ENCODE data around the gene EXOC8.
"Not testable (repeated sequence)": the region's sequence is repeated elsewhere in the genome, so short reads cannot be mapped to it uniquely, and the experiment has no call there.

The EXOC8 gene

DNA sequence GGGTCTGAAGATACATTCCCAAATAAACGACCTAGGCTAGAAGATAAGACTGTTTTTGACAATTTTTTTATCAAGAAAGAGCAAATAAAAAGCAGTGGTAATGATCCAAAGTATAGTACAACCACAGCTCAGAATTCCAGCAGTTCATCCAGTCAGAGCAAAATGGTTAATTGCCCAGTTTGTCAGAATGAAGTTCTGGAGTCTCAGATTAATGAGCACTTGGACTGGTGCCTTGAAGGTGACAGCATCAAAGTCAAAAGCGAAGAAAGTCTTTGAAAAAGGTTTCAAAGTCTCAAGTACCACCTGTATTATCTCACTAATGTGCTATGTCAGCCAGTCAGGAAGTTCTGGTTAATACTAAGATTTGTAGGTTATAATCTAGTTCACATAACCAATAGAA lies 15.4 kb upstream of the EXOC8 start:
- DNase-seq (ENCODE audit: low spot score): no peak

- DNase-seq (ENCODE audit: low spot score): no peak
These were observed 14.2 kb upstream of the EXOC8 start for GRCh38 chr1:231351816-231352215.

- not testable (repeated sequence) for DNase-seq (ENCODE audit: low spot score)
These were observed 11.2 kb upstream of the EXOC8 start for GRCh38 chr1:231348856-231349255.

DNA sequence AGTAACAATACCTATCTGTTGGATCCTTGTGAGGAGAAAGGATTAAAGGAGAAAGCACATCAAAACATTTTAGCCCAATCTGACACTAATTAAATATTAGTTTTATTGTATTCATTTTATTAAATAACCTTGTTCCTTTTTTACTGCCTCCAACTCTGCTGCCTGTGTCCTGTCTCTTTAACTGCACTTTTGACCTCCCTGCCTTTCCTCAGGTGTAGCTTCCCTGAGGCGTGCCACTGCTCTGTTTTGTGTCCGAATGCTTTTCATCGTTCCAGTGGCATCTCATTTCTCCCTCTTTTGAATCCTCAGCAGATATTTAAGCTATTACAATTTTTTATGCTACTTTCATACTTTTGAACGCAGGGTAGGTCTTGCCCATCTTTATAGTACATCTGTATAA lies 10.8 kb upstream of the EXOC8 start:
- no peak for DNase-seq (ENCODE audit: low spot score)

GRCh38 chr1:231347961-231348360 lies 10.3 kb upstream of the EXOC8 start:
- no peak for DNase-seq (ENCODE audit: low spot score)

- no peak for DNase-seq (ENCODE audit: low spot score)
These were observed 2.8 kb upstream of the EXOC8 start for GRCh38 chr1:231340328-231341013.

DNA sequence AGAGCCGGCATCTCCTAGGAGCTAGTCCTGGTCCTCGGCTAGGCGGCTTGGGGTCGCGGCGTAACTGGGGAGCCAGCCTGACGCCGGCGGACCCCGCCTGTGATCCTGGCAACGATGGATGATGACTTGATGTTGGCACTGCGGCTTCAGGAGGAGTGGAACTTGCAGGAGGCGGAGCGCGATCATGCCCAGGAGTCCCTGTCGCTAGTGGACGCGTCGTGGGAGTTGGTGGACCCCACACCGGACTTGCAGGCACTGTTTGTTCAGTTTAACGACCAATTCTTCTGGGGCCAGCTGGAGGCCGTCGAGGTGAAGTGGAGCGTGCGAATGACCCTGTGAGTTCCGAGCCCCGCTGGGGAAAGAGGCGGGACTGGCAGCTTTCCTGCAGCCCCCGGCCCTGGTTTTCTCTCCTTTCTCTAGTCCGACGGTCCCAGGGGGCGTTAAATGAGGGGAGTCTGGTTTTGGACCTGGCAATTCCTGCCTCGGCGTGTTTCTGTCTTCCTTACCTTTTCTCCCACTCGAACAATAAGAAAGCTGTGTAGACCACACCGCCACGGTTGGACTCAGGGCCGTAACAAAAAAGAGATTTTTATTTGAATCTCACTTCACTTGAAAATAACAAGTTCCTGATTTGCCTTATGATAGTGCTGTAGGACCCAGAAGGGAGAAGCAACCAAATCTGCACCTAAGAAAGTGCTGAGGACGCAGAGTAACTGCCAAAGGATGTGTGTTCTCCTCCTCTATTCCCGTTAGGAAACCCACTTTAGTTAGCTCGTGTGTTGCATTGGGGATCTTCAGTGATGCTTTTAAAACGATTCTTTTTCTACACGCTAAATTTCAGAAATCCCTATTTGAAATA lies 847 bp upstream of the EXOC8 start, which contains the start of gene SPRTN:
Gene SPRTN, plus strand, starts transcription at position 24 of the 859 bp plus-strand sequence. Its CDS starts 91 bp downstream, at position 115.
- no peak for DNase-seq (ENCODE audit: low spot score)

GRCh38 chr1:231337043-231337471 lies 595 bp downstream of the EXOC8 start:
- no peak for DNase-seq (ENCODE audit: low spot score)

DNA sequence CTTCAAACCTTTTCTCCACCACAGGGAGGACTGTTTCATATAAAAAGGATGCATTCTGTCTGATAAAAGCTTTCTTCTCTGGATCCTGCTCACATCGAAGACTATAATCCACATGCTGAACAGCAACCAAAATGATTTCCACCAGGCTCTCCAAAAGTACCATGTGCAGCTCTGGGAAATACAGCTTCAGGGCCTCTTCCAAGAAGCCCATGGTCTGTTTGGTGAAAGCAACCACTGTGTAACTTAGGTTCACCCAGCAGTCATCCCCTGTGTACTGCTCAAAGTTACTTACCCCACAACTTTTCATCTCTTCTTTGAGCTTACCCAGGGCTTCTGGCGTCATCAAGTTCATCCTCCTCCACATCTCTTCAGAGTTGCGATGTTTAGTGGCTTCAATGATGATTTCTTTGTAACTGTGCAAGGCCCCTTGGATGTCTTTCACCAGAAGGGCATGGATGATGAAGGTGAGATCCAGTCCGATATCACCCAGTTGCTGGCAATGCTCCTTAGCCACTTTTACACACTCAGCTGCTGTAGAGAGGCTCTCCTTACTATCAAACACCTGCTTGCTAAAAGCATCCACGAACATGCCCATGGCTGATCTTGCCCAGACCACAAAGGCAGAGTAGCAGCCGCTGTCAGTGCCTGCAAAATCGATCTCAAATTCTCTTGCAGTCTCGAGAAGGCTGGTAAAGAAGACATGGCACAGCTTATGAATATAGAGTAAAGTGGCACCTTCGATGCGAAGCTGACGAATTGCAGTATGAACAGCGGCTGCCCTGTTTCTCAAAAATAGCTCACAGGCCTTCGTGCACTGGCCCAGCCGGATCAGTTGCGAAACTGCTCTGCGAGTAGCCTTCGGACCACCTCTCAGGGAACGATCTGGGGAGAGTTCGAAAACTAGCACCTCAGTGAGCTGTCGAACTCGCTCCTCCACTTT lies 1.7 kb downstream of the EXOC8 start:
- no peak for DNase-seq (ENCODE audit: low spot score)

DNA sequence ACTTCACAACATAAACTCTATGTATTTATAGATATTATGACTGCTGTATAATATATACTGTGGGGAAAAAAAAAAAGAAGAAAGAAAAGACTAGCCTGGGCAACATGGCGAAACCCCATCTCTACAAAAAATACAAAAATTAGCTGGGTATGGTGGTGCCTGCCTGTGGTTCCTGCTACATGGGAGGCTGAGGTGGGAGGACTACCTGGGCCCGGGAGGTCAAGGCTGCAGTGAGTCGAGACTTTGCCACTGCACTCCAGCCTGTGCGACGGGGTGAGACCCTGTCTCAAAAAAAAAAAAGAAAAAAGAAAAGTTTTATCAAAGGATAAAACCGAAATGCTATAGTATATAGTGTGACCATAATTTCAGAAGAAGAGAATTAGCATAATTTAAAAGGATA lies 2.7 kb downstream of the EXOC8 start:
- no peak for DNase-seq (ENCODE audit: low spot score)

DNA sequence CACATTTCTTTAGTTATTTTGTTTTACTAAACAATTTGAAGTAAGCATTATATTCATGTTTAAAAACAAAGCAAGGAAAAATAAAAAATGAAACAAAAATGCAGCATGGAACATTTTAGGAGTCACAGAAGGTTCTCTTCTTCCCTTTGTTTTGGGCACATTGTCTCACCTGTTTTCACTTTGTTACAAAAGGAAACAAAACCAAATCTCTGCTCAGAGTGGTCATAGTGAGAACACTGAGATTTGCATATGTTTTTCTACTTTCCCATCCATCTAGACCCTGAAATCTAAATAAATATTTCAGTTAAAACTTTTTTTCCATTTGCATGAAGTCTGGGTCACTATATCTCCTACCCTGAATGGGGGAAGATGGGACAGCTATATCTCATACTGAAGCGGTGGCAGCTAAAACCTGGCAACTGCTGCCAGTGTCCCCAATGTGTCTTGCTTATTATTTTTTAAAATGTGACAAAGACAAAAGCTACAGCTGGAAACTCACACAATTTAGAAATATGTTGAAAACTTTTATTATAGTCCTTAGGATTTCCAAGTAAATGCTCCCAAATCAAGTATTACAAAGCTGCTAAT lies 3.5 kb downstream of the EXOC8 start:
- no peak for DNase-seq (ENCODE audit: low spot score)

DNA sequence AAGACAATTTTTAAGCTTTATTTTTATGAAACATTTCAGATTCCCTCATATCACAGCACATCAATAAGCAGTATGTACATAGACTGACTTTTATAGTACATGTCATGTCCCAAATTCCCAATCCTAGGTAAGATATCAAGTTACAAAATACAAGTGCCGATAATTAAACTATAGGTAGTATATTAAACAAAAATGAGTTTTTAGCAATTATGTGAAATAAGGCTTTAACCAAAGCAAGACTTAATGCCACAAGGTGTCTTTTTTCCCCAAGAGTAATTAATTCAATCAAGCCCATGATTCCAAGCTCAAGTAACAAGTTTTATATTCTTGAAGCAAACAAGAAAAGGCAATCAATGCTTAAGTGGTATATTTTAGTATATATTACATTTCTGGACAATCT lies 4.9 kb downstream of the EXOC8 start:
- DNase-seq (ENCODE audit: low spot score): no peak

- DNase-seq (ENCODE audit: low spot score): no peak
These were observed 8.2 kb downstream of the EXOC8 start for GRCh38 chr1:231329483-231329882.

GRCh38 chr1:231327617-231328016 lies 10.0 kb downstream of the EXOC8 start:
- DNase-seq (ENCODE audit: low spot score): no peak

DNA sequence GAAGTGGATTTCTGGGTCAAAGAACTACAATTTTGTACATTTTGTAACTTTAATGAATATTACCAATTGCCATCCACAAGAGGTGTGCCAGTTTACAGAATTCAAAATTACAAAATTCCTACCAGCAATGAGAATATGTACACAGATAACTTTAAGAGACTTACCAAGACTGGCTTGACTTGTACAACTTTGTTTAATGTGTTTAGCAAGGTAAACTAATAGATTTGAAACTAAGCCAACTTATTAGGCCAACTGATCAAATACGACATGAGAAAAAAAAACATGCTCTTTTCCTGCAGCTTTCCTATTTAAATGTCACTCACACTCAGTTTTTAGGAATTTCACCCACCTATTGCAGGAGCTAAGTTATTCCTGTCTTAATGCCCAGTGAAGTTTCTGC lies 11.4 kb downstream of the EXOC8 start:
- DNase-seq (ENCODE audit: low spot score): no peak

- no peak for DNase-seq (ENCODE audit: low spot score)
These were observed 13.0 kb downstream of the EXOC8 start for GRCh38 chr1:231324660-231325059.

GRCh38 chr1:231322880-231323530 lies 14.6 kb downstream of the EXOC8 start:
- no peak for DNase-seq (ENCODE audit: low spot score)

- no peak for DNase-seq (ENCODE audit: low spot score)
These were observed 18.6 kb downstream of the EXOC8 start for GRCh38 chr1:231319080-231319479.

GRCh38 chr1:231318568-231318967 lies 19.1 kb downstream of the EXOC8 start:
- no peak for DNase-seq (ENCODE audit: low spot score)

DNA sequence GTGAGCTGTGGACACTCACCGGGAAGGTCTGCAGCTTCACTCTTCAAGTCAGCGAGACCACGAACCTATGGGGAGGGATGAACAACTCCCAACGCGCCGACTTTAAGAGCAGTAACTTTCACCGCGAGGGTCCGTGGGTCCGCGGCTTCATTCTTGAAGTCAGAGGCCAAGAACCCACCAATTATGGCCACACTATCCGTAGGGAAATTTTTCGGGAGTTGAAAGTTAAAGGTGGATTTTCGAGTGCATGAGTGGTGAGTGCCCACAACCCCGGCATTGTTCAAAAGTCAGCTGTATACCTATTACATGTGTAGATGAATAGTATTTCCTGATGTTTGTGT lies 19.7 kb downstream of the EXOC8 start:
- no peak for DNase-seq (ENCODE audit: low spot score)

DNA sequence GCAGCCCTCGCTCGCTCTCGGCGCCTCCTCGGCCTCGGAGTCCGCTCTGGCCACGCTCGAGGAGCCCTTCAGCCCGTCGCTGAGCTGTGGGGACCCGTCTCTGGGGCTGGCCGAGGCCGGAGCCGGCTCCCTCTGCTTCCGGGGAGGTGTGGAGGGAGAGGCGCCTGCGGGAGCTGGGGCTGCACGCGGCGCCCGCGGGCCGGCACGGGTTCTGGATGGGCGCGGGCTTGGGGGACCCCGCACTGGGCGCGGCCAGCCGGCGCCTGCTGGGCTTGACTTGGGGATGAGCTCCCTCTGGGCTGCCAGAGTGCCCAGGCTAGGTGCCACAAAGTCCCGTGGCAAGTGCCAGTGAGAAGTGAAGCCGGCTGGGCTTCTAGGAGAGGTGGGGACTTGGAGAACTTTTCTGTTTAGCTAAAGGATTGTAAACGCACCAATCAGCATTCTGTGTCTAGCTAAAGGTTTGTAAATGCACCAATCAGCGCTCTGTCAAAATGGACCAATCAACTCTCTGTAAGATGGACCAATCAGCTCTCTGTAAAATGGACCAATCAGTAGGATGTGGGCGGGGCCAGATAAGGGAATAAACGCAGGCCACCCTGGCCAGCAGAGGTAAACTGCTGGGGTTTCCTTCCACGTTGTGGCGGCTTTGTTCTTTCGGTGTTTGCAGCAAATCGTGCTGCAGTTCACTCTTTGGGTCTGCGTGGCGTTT lies 20.2 kb downstream of the EXOC8 start:
- no peak for DNase-seq (ENCODE audit: low spot score)
